HepG2 (cell line): ENCODE measurements around the gene FTL. TPM values are rescaled to one million over a fixed set of nuclear protein-coding genes. Genes with fewer than 3 reads are reported as not detected.

Experiments used
- ATAC-seq: fragments of 200-7000 bp; cut with Tn5 transposase; 3 replicates; pipeline ENCODE4 v1.9.1; 2020; ENCODE audit warnings: mild to moderate bottlenecking, moderate library complexity
- BruUV-seq: library from RNA; stranded (reverse); fragments of 400-500 nt; replicated peaks from 2 replicates; lab custom pipeline; 2021; lab: Mats Ljungman, UMichigan
- CTCF ChIA-PET: fragments of 300-600 bp; formaldehyde crosslinking; extraction: SDS; loops from one replicate; lab custom pipeline; 2021; ENCODE audit warnings: low total read pairs, inconsistent platforms, low intra/inter-chr PET ratio; lab: Yijun Ruan, JAX
- POLR2A ChIA-PET: fragments of 350-600 bp; sonication (Branson Sonifier 250); formaldehyde crosslinking; loops from one replicate; lab custom pipeline; 2020; ENCODE audit warnings: antibody characterized with exemption, inconsistent platforms; lab: Yijun Ruan, JAX
- DNase-seq: peaks from one replicate; pipeline ENCODE4 v3.0.0-alpha.2; 2015; ENCODE audit warnings: low spot score
- FAIRE-seq: peaks from 3 replicates; lab custom pipeline; 2011; peaks lifted over from hg19 to GRCh38; lab: Jason Lieb, UNC
- H2AFZ ChIP-seq: one replicate; pipeline ENCODE4 v1.6.1; 2011; ENCODE audit warnings: low read length, inconsistent platforms
- H3K27ac ChIP-seq: fragments of 300-600 bp; 3 replicates; pipeline ENCODE4 v1.8.0; 2011; ENCODE audit warnings: mixed run types, mild to moderate bottlenecking, mixed read lengths, low read length, inconsistent platforms; ENCODE audit not compliant: insufficient read depth; ENCODE audit errors: extremely low read length
- H3K27me3 ChIP-seq, 2 experiments: fragments of 200-600 bp in 1 of 2; 2 replicates in 1 of 2; 3 replicates in 1 of 2; pipeline versions ENCODE4 v1.6.0 to v1.8.0; 2011; ENCODE audit warnings: low read length in 2 of 2, mild to moderate bottlenecking in 2 of 2, moderate library complexity in 2 of 2, inconsistent platforms in 1 of 2; ENCODE audit not compliant: insufficient read depth in 2 of 2, control insufficient read depth in 1 of 2
- H3K36me3 ChIP-seq, 2 experiments: fragments of 200-600 bp in 1 of 2; replicated peaks in 1 of 2; 2 replicates in 1 of 2; 3 replicates in 1 of 2; pipeline versions ENCODE4 v1.5.1 to v1.8.0; 2011; ENCODE audit warnings: low read length in 2 of 2, inconsistent platforms in 1 of 2; ENCODE audit not compliant: insufficient read depth in 2 of 2, control insufficient read depth in 1 of 2
- H3K4me1 ChIP-seq: 2 replicates; pipeline ENCODE4 v1.5.1; 2012; ENCODE audit warnings: low read length, inconsistent platforms; ENCODE audit not compliant: insufficient read depth
- H3K4me2 ChIP-seq: 2 replicates; pipeline ENCODE4 v1.6.0; 2011; ENCODE audit warnings: low read depth, low read length, inconsistent platforms
- H3K4me3 ChIP-seq, 3 experiments: fragments of 200-600 bp in 1 of 3; sonication (generic), shearing (Covaris generic) in 1 of 3; replicated peaks in 1 of 3; 2 replicates each; pipeline ENCODE4 v1.5.1; 2011 to 2016; ENCODE audit warnings: low read length in 3 of 3, inconsistent platforms in 2 of 3, low read depth in 2 of 3, mild to moderate bottlenecking in 2 of 3, control low read depth in 1 of 3, mixed read lengths in 1 of 3; ENCODE audit not compliant: insufficient read depth in 1 of 3
- H3K79me2 ChIP-seq: one replicate; pipeline ENCODE4 v1.6.1; 2011; ENCODE audit warnings: low read length, inconsistent platforms; ENCODE audit not compliant: insufficient read depth
- H3K9ac ChIP-seq: 2 replicates; pipeline ENCODE4 v1.6.0; 2011; ENCODE audit warnings: mild to moderate bottlenecking, low read depth, low read length, inconsistent platforms; ENCODE audit not compliant: insufficient read depth
- H3K9me3 ChIP-seq: 2 replicates; pipeline ENCODE4 v1.5.1; 2012; ENCODE audit warnings: mild to moderate bottlenecking, low read length
- H4K20me1 ChIP-seq: 2 replicates; pipeline ENCODE4 v1.6.0; 2011; ENCODE audit warnings: inconsistent platforms, mild to moderate bottlenecking, low read length, moderate library complexity; ENCODE audit not compliant: insufficient read depth
- EED ChIP-seq: sonication (generic); formaldehyde crosslinking; IDR thresholded peaks from 2 replicates; pipeline ENCODE4 v1.5.0; 2020; ENCODE audit warnings: mild to moderate bottlenecking, missing genetic modification reagents
- MED8 ChIP-seq: sonication (generic); formaldehyde crosslinking; IDR thresholded peaks from 2 replicates; pipeline ENCODE4 v1.8.1; 2023; ENCODE audit warnings: mild to moderate bottlenecking, missing genetic modification reagents; ENCODE audit not compliant: insufficient replicate concordance
- NCOA1 ChIP-seq: sonication (generic); formaldehyde crosslinking; IDR thresholded peaks from 2 replicates; pipeline ENCODE4 v1.9.0; 2021; ENCODE audit warnings: missing genetic modification reagents
- POLR2A ChIP-seq, 2 experiments: IDR thresholded peaks; 2 replicates each; pipeline ENCODE4 v1.6.1; 2011; ENCODE audit warnings: low read depth in 2 of 2, low read length in 2 of 2, mild to moderate bottlenecking in 1 of 2, moderate library complexity in 1 of 2; ENCODE audit not compliant: insufficient read depth in 1 of 2
- ZBTB40 ChIP-seq, 2 experiments: fragments of 450-650 bp in 1 of 2; sonication (generic) in 1 of 2; formaldehyde crosslinking in 1 of 2; IDR thresholded peaks; 2 replicates each; pipeline versions ENCODE4 v1.6.1 to v1.8.0; 2016 to 2022; ENCODE audit warnings: antibody characterized with exemption in 1 of 2, mild to moderate bottlenecking in 1 of 2, missing genetic modification reagents in 1 of 2
- ZNF562 ChIP-seq: sonication (generic); formaldehyde crosslinking; IDR thresholded peaks from 2 replicates; pipeline ENCODE4 v1.8.0; 2022; ENCODE audit warnings: missing genetic modification reagents, borderline replicate concordance
- ZNF597 ChIP-seq: sonication (generic); formaldehyde crosslinking; IDR thresholded peaks from 2 replicates; pipeline ENCODE4 v1.5.0; 2020; ENCODE audit warnings: missing genetic modification reagents
- ZNF768 ChIP-seq: sonication (generic); formaldehyde crosslinking; IDR thresholded peaks from 2 replicates; pipeline ENCODE4 v1.4.0; 2020; ENCODE audit warnings: missing genetic modification reagents
- WGBS: methylation state at CpG from one replicate; pipeline ENCODE4 v1.1.6; 2017; ENCODE audit warnings: low lambda C conversion rate; 5-methylcytosine and 5-hydroxymethylcytosine counted together
- in situ Hi-C: cut with HindIII; loops from 2 replicates; pipeline ENCODE4 v1.10.0; 2017; ENCODE audit warnings: low pct_unique_long_range_greater_than_20kb; ENCODE audit not compliant: extremely low pct_ligation_motif_present
- intact Hi-C: fragments of 100-400 bp; cut with micrococcal nuclease; formaldehyde crosslinking; loops from one replicate; pipeline ENCODE4 v1.10.0; 2022; ENCODE audit not compliant: unreplicated experiment
- polyA plus RNA-seq, 8 experiments: library from polyadenylated mRNA; depleted of rRNA in 3 of 8; stranded (reverse) in 7 of 8; unstranded in 1 of 8; fragments of >200 nt; fragmentation: Illumina TruSeq in 4 of 8; extraction: Trizol in 4 of 8; gene quantifications; 2 replicates each; pipeline versions ENCODE4 v1.2.1 to v1.2.3, GENCODE V29; 2011 to 2016; ENCODE audit warnings: low read depth in 4 of 8, missing spikeins in 1 of 8, mixed read lengths in 1 of 8; ENCODE audit not compliant: insufficient read depth in 1 of 8
- total RNA-seq, 5 experiments: library from RNA; depleted of rRNA; stranded (reverse); fragments of >200 nt; fragmentation: Illumina TruSeq; extraction: Trizol; gene quantifications; 2 replicates each; pipeline ENCODE4 v1.2.3, GENCODE V29; 2016; ENCODE audit warnings: low read depth in 1 of 5
- TF ChIP-seq, protein P1 (sequence below), 2 experiments: sonication (generic) in 1 of 2; formaldehyde crosslinking in 1 of 2; IDR thresholded peaks; 2 replicates each; pipeline versions ENCODE4 v1.4.0 to v1.6.1; 2018 to 2020; ENCODE audit warnings: missing genetic modification reagents in 2 of 2, borderline replicate concordance in 1 of 2, low read depth in 1 of 2, mild to moderate bottlenecking in 1 of 2, missing biosample characterization in 1 of 2

The FTL gene
- total and polyA plus RNA-seq, 2 of the 13 experiments (the other 11 are each of a cell fraction or from before 2014, with no cell fraction given), result 2,721 to 8,800 TPM

- TSS peak; percentile 55 for BruUV-seq
- H3K4me2 ChIP-seq, result peak overlapping the region; percentile 93
- peak overlapping the region; percentile 85 for H3K9ac ChIP-seq
- peaks cover 8 to 15% of the 10 kb centered on the region in 2 experiments; a peak in 4 of 5 replicates for H3K36me3 ChIP-seq
- H3K4me1 ChIP-seq, result peaks cover 39% of the 10 kb centered on the region
- intact Hi-C loops (no loop called here), in situ Hi-C loops (no loop called here)
- peak overlapping the region; percentile 29 for H2AFZ ChIP-seq
- ChIA-PET POLR2A (interaction anchor here (0.9 to 3.7 kb wide), 23 partner anchors 8 to 684 kb away, joined by 3 to 57 read pairs (median 9); partner anchors contain the start of genes BAX, FTL, NUCB1 and PPP1R15A), CTCF (no interaction called here)
- under 1% methylated on average over 18 of the region's 20 CpGs for WGBS
- peaks cover 55% of the 10 kb centered on the region for H3K79me2 ChIP-seq
- DNase-seq (no peak), FAIRE-seq (no peak), ATAC-seq (peak; percentile 26)
- H3K4me3 ChIP-seq, result peak overlapping the region; percentile 82 to 98 (median 93)
- no peaks in the 10 kb centered on the region; a peak in 1 of 5 replicates for H3K27me3 ChIP-seq
- H4K20me1 ChIP-seq, result no peaks in the 10 kb centered on the region
- peak overlapping the region; percentile 78 for H3K27ac ChIP-seq
- H3K9me3 ChIP-seq, result no peaks in the 10 kb centered on the region
- TF ChIP-seq ZNF597 (CRISPR knock-in tag) (no peak), NCOA1 (CRISPR knock-in tag) (no peak), EED (0 out of 2 replicates have a peak, but pooled peaks have one; percentile 26), POLR2A (IDR thresholded peaks at IDR 0.05; ENCODE audit: insufficient read depth in 1 of 2, low read depth in 2 of 2, low read length in 2 of 2) (no peak), MED8 (CRISPR knock-in tag) (peak; percentile 18), ZBTB40 (IDR thresholded peaks at IDR 0.05) (no peak), ZBTB40 (CRISPR knock-in tag; IDR thresholded peaks at IDR 0.05) (peak; percentile 30; the same call in 1 of the 2 replicates), ZNF562 (no peak), ZNF768 (0 out of 2 replicates have a peak, but pooled peaks have one; percentile 42)
- TF ChIP-seq, protein P1, sequence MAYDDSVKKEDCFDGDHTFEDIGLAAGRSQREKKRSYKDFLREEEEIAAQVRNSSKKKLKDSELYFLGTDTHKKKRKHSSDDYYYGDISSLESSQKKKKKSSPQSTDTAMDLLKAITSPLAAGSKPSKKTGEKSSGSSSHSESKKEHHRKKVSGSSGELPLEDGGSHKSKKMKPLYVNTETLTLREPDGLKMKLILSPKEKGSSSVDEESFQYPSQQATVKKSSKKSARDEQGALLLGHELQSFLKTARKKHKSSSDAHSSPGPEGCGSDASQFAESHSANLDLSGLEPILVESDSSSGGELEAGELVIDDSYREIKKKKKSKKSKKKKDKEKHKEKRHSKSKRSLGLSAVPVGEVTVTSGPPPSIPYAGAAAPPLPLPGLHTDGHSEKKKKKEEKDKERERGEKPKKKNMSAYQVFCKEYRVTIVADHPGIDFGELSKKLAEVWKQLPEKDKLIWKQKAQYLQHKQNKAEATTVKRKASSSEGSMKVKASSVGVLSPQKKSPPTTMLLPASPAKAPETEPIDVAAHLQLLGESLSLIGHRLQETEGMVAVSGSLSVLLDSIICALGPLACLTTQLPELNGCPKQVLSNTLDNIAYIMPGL (CRISPR knock-in tag; IDR thresholded peaks at IDR 0.05; ENCODE audit: borderline replicate concordance in 1 of 2, low read depth in 1 of 2), result no peak; a peak in 1 of 4 replicates
Observed at GRCh38 chr19:48992581-48993174, 27.6 kb downstream of the FTL start.
